Endometrial microvascular endothelial cells (primary cell): ENCODE data around the gene TGFBR1. TPM values are rescaled to one million over a fixed set of nuclear protein-coding genes. Genes with fewer than 3 reads are reported as not detected.

Experiments
- in situ Hi-C: cut with HindIII; loops from 2 replicates; pipeline ENCODE4 v1.10.0; 2017; ENCODE audit warnings: low sequenced_read_pairs, low pct_unique_long_range_greater_than_20kb; ENCODE audit errors: inconsistent ontology term
- total RNA-seq: library from RNA; depleted of rRNA; stranded (reverse); fragments of >200 nt; gene quantifications from one replicate; pipeline ENCODE4 v1.2.3, GENCODE V29; 2015; ENCODE audit errors: inconsistent ontology term

TGFBR1 gene
- total RNA-seq, 1 donor from 2014 or later: 10.9 TPM

- in situ Hi-C loops: no loop called here
Observed at GRCh38 chr9:99150451-99151171, 45.7 kb downstream of the TGFBR1 start.

GRCh38 chr9:99154356-99154755, 49.4 kb downstream of the TGFBR1 start:
- in situ Hi-C loops: no loop called here

DNA sequence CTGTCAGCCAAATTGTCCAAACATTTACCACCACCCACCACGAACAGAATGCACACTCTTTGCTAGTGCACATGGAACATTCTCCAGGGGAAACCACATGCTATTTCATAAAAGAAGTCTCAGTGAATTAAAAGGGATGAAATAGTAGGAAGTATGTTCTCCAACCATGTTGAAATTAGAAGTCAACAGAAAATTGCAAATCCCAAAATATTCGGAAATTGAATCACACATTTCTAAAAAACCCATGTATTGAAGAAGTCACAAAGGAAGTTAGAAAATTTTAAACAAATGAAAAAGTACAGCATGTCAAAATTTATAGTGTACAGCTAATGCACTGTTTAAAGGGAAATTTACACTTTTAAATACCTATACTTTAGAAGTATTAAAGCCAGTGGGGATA, 50.8 kb downstream of the TGFBR1 start:
- in situ Hi-C loops: no loop called here

DNA sequence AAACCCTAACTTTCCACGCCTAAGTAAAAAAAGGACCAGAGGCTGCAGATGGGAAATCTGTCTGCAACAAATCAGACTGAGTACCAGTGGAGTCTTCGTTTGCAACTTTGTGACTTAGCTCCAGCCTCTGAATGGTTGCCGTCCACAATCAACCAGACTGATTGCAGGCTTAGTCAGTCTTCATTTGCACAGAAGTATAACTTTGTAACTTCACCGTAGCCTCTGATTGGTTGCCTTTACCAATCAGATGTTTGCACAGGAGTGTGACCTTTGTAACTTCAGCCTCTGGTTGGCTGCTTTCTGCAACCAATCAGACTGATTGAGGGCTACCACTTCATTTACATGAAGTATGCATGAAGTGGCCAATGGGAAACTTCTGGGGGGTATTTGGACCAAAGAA, 53.7 kb downstream of the TGFBR1 start:
- in situ Hi-C loops: no loop called here

GRCh38 chr9:99160173-99160572, 55.3 kb downstream of the TGFBR1 start:
- in situ Hi-C loops: no loop called here

GRCh38 chr9:99162759-99163364, 57.9 kb downstream of the TGFBR1 start:
- in situ Hi-C loops: no loop called here

DNA sequence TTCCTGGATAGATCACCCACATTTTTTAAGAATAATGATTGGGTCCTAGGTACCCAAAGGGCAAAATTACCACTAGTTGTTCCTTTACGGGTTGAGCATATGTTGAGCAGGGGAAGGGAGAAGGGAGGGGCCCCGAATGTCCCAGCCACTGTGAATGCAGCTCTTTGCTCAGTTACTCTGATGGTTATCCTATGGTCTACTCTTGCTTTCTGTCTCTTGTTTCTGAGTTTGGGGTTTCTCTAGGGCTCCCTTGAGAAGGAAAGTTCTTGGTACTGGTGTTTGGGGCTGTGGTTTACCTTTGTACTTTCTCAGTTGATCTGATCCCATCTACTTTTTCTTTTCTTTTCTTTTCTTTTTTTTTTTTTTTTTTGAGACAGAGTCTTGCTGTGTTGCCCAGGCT, 61.2 kb downstream of the TGFBR1 start:
- in situ Hi-C loops: no loop called here

GRCh38 chr9:99167119-99167518, 62.2 kb downstream of the TGFBR1 start:
- in situ Hi-C loops: no loop called here

- in situ Hi-C loops: no loop called here
Observed at GRCh38 chr9:99167694-99168093, 62.8 kb downstream of the TGFBR1 start.

GRCh38 chr9:99169086-99169485, 64.2 kb downstream of the TGFBR1 start:
- in situ Hi-C loops: no loop called here

GRCh38 chr9:99169982-99170761, 65.3 kb downstream of the TGFBR1 start:
- in situ Hi-C loops: no loop called here

DNA sequence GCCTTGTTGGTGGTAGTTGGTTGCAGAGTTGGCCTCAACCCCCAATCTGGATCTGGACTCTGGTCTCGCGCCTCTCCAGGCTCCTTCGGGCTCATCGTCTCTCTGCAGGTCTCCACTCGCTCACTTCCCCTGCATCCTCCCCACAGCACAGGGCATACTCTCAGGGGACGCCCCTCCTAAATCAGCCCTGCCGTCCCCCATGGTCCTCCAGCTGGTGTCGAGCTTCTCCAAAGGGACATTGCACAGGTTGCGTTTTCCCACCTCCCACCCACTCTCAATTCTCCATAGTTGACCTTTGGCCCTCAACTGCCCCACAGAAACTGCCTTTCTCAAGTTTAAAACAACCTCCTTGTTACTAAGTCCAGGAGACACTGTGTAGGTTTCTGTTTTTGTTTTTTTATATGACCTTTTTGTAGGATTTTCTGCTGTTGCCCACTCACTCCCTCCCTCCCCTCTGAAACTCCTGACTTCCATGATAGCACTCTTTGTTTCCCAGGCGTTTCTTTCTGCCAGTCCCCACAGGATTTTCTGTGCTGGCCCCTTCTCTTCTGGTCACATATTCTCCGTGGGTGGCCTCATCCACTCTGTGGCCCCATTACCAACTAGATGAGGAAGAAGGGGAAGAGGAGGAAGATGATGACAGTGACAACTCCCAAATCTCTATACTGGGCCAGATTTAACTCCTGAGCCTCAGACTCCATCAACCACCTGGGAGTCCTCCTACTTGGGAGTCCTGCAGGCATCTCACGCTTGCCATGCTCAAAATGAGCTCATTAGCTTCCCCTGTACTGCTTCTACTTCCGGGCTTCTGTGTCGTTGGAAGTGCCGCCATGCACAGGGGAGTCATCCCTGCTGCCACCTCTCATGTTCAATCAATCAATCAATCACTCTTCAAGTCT, 66.6 kb downstream of the TGFBR1 start:
- in situ Hi-C loops: no loop called here

- in situ Hi-C loops: no loop called here
Observed at GRCh38 chr9:99172124-99173091, 67.5 kb downstream of the TGFBR1 start.

- in situ Hi-C loops: no loop called here
Observed at GRCh38 chr9:99173570-99174504, 68.9 kb downstream of the TGFBR1 start.

DNA sequence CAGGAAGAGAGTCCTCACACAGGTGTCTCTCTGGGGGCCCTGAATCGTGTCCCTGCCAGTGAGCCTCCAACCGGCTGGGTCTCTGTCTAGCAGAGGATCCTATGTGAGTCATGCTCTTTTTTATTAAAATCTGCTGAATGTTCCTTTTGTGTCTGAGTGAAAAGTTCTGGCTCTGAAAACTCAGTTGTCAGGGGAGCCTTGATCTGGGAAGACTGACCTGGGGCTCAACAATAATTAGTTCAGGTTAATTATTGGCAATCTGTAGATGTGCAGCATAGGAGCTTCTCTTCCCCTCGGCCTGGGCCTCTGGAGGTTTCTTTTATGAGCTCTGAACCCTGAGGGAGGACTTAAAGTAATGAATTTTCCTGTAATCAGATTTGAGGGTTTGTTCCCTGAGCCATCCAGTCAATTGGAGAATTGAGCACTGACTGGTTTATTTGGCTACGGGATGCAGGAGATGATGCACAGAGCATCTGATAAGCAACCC, 71.7 kb downstream of the TGFBR1 start:
- in situ Hi-C loops: no loop called here

- in situ Hi-C loops: no loop called here
Observed at GRCh38 chr9:99177576-99178366, 72.9 kb downstream of the TGFBR1 start.
